T-helper 22 cell (primary cell): ENCODE data around the gene DZIP1.
"Not testable (repeated sequence)": the region's sequence is repeated elsewhere in the genome, so short reads cannot be mapped to it uniquely, and the experiment has no call there.

Experiments
- DNase-seq: peaks from one replicate; pipeline ENCODE4 v3.0.0-alpha.2; 2020; ENCODE audit warnings: low read depth

The DZIP1 gene

DNA sequence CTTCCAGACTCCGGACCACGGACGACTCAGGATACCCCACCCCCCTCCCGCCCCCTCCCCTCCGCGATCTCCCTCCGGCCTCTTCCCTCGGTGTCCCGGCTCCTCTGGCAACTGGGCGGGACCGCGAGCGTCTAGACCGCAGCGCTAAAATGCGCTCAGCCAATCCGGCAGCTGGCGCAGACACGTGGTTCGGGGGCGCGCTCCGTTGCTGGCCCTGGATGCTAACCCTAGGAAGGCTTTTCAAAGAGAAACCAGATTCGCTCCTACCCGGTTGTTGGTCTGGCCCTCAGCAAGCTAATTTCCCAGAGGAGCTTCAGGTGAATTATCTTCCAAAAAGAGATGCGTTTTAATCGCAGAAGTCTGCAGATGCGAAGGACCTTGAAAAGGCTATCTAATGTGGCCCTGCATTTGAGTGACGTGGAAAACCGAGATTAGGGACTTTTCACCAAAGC is at the start of gene DZIP1:
Gene DZIP1 (minus strand): TSS at position 106 of the 452 bp plus-strand sequence. CDS start 2,677 bp downstream, outside the sequence.
- no peak for DNase-seq

GRCh38 chr13:95690986-95691385 is 46.5 kb upstream of the DZIP1 start:
- not testable (repeated sequence) for DNase-seq

DNA sequence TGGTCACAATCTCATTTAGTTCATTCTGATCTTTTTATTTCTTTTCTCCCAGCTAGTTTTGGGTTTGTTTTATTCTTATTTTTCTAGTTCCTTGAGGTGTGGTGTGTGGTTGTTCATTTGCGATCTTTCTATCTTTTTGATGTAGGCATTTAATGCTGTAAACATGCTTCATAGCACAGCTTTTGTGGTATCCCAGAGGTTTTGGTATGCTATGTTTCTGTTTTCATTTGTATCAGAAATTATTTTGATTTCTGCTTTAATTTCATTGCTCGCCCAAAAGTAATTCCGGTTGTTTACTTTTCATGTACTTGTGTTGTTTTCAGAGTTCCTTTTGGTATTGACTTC is 45.0 kb upstream of the DZIP1 start:
- DNase-seq, result no peak

DNA sequence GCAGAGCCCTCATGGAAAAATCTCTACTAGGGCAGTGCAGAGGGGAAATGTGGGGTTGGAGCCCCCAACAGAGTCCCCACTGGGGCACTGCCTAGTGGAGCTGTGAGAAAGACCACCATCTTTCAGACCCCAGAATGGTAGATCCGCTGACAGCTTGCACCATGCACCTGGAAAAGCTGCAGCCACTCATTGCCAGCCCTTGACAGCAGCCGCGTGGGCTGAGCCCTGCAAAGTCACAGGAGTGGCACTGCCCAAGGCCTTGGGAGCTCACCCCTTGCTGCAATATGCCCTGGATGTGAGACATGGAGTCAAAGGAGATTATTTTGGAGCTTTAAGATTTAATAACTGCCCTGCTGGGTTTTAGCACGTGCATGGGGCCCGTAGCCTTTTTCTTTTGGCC is 40.5 kb upstream of the DZIP1 start:
- not testable (repeated sequence) for DNase-seq

- no peak for DNase-seq
Measured at GRCh38 chr13:95684418-95684817, 39.9 kb upstream of the DZIP1 start.

DNA sequence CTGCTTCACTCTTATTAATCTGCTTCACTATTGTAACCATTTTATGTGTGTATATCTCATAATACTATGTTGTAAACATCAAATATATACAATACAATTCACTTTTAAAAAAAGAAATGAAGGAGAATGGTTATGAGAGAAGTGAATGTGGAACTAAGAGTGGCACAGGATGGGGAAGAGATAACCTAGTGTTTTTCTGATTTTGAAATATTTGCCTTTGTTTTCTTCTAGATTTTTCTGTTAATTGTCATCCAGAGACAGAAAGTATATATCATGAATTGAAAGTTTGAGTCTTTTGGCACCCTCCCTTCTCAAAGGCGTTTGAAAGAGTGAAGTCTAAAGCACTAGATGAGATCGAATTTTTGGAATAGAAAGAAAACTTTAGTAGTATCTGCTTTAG is 35.2 kb upstream of the DZIP1 start:
- DNase-seq, result no peak

DNA sequence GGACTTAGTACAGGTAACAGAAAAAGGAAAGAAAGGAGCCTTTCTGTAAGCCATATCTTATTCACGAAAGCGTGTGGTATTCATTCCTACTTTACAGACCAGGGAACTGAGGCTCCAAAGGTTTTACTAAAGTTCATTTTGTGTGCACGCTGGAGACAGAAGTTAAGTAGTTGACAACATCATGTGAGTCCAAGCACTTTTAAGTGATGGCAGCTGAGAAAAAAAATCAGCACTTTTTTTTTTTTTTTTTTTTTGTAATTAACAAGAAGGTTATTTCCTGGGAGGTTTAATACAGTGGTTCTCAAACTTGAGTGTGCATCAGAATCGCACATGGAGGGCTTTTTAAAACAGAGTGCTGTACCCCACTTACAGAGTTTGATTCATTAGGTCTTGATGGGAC is 34.5 kb upstream of the DZIP1 start:
- no peak for DNase-seq

- DNase-seq, result no peak
Measured at GRCh38 chr13:95677564-95678266, 33.2 kb upstream of the DZIP1 start.

- peak; percentile 96 for DNase-seq
Measured at GRCh38 chr13:95676762-95677563, 32.5 kb upstream of the DZIP1 start, which contains the start of gene DNAJC3. Gene DNAJC3 (plus strand): TSS chr13:95677139. CDS start chr13:95677256, 117 bp downstream.

DNA sequence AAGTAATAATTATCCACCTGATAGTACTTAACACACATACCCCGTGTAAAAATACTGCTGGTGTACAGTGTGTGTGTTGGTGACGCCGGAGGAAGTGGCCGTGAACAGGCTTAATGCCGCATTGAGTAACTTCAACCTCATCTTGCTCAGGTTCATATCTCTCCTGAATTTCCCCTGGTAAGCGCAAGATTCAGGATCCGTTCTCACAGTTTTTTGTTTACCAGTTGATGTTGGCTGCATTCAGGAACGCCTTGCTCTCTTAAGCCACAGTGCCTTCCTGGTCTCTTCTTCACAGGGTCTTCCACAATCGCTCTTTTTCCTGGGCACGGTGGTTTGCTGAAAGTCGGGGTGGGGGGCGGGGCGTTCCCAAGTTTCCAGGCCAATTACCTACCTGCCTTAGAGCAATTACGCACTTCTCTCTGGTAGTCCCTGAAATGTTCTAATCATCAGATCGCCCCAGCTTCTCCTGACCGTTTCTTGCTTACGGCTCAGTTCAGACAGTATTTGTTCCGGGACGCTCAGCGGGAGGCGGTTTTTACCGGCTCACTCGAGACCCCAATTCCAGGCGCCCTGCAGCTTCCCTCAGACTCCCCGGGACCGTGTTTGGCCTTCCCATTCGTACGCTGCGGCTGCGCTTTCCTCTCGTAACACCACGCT is 31.7 kb upstream of the DZIP1 start:
- DNase-seq, result peak; percentile 1

GRCh38 chr13:95671597-95671996 is 27.1 kb upstream of the DZIP1 start:
- no peak for DNase-seq

- DNase-seq, result not testable (repeated sequence)
Measured at GRCh38 chr13:95667235-95667634, 22.7 kb upstream of the DZIP1 start.

GRCh38 chr13:95660981-95661581 is 16.6 kb upstream of the DZIP1 start:
- no peak for DNase-seq

DNA sequence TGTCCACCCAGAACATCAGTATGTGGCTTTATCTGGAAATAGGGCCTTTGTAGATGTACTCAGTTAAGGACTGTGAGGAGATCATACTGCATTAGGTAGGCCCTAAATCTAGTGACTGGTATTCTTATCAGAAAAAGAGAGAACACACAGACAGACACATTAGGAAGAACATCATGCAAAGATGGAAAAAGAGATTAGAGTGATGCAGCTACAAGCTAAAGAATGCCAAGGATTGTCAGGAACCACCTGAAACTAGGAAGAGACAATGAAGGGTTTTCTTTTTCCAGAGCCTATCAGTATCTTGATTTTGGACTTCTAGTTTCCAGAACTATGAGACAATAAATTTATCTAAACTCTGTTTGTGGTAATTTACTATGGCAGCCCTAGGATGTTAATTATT is 15.0 kb upstream of the DZIP1 start:
- no peak for DNase-seq

- DNase-seq, result no peak
Measured at GRCh38 chr13:95656386-95657015, 12.0 kb upstream of the DZIP1 start.

GRCh38 chr13:95652821-95653220 is 8.3 kb upstream of the DZIP1 start:
- DNase-seq, result no peak

DNA sequence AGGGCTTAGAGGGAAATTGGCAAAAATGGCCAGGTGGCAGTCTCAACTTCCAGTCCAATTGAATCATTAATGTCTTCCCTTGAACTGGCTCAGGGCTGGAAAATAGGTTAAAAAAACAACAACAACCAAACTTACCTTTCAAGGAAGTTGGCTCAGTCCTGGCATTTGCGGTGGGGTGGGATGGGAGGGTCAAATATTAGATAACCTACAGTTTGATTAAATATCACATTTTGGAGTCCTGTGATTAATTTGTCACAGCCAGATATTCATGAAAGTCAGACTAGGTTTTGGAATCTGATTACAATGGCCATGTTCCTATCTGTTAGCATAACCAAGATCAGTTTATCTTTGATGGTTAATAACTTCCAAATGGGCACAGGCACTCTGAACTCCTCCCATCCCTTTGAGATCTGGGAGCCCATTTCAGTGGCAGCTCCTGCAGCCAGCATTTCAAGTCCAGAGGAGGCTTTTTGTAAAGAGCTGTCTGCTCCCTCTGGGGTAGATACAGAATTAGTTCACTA is 7.8 kb upstream of the DZIP1 start:
- no peak for DNase-seq

DNA sequence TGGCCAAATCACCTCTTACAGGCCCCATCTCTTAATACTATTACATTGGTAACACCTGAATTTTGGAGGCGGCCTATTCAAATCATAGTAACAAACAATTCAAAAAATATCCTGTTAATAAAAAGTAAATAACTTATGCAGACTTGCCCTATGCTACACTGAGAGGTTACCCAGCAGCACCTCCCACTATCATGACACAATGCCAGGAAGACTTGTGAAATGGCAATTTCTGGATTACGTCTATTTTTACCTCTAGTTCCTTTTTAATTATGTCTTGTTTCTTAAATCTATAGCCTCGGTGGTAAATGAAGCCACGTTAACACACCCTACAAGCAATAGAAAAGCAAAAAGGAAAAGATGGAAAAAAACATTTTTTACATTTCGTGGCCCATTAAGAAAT is 6.2 kb upstream of the DZIP1 start:
- no peak for DNase-seq

GRCh38 chr13:95647321-95647720 is 2.8 kb upstream of the DZIP1 start:
- no peak for DNase-seq

DNA sequence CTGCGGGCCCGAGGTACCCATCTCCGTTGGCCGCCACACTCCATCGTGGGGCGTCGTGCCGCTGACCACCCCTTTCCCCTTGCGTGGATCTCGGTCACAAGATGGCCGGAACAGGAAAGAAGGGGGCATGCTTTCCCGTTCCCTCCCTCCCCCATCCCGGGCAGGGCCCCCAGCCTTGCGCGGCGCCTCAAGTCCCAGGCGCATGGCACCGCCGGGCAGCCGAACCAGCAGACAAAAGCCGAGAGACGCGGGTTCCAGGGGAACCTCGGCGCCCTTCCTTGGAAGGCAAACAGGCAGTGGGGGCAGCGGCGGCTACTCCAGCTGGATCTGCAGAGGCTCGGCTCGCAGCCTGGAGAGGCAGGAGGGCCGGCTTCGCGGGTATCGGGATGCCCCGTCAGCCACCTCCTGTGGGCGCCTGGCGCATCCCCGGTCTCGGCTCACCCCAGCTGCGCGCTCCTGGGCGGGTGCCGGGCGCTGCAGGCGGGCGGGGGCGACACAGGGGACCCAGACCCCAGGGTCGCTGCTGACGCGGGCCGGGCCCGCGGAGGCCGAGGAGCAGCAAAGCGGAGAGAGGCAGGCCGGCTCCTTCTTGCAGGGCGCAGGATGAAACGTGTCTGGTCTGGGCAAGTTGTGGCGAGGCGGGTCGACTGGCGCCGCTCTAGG is 439 bp downstream of the DZIP1 start:
- DNase-seq, result no peak

GRCh38 chr13:95643571-95643935 is 953 bp downstream of the DZIP1 start:
- DNase-seq, result no peak
